HG03520 (cell line): ENCODE results near the gene TIGD1.

ENCODE experiments used
- ATAC-seq: cut with Tn5 transposase; IDR thresholded peaks from one replicate; pipeline ENCODE4 v1.9.1; 2021; ENCODE audit warnings: mild to moderate bottlenecking, moderate library complexity; ENCODE audit not compliant: unreplicated experiment

The TIGD1 gene

GRCh38 chr2:232502911-232503808 lies 47.2 kb downstream of the TIGD1 start:
- ATAC-seq = no peak

- ATAC-seq = no peak
Measured at GRCh38 chr2:232502511-232502910, 47.8 kb downstream of the TIGD1 start.

- ATAC-seq = no peak
Measured at GRCh38 chr2:232501794-232502390, 48.5 kb downstream of the TIGD1 start.

- no peak for ATAC-seq
Measured at GRCh38 chr2:232501331-232501771, 49.0 kb downstream of the TIGD1 start.

- ATAC-seq = no peak
Measured at GRCh38 chr2:232498452-232498851, 51.9 kb downstream of the TIGD1 start.
